SK-N-SH (cell line): Measurements from ENCODE around the gene TMEM131.

Experiments used
- EZH2phosphoT487 ChIP-seq: fragments of 200-600 bp; sonication (generic); IDR thresholded peaks from 2 replicates; pipeline ENCODE4 v1.6.1; 2017; ENCODE audit warnings: low read depth, mixed run types, mild to moderate bottlenecking, antibody characterized with exemption, moderate library complexity, borderline replicate concordance
- TF ChIP-seq, protein P1 (sequence below): fragments of 200-600 bp; sonication (generic); IDR thresholded peaks from 2 replicates; pipeline ENCODE4 v1.6.1; 2017; ENCODE audit warnings: antibody characterized with exemption, mild to moderate bottlenecking, moderate library complexity
- TF ChIP-seq, protein P2 (sequence below): IDR thresholded peaks from 2 replicates; pipeline ENCODE4 v1.4.0; 2012; ENCODE audit warnings: low read depth

DNA sequence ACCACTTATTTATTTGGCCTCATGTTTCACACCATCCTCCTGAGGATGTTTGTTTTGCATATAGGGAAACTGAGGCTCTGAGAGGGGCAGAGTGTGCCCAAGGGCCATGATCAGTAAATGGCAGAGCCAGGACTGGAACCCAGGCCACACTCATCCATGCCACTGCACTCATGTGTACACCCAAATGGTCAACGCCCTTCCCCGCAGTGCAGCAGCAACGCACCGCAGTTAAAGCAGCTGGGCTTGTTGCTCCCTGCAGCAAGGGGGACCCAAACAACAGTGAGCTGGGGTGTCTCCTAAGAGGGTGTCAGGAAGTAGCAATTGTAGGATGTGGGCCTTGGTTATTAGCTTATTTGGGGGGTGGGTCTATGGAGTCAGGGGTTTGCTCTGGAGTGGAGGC is 245.7 kb downstream of the TMEM131 start:
- TF ChIP-seq, protein P1, sequence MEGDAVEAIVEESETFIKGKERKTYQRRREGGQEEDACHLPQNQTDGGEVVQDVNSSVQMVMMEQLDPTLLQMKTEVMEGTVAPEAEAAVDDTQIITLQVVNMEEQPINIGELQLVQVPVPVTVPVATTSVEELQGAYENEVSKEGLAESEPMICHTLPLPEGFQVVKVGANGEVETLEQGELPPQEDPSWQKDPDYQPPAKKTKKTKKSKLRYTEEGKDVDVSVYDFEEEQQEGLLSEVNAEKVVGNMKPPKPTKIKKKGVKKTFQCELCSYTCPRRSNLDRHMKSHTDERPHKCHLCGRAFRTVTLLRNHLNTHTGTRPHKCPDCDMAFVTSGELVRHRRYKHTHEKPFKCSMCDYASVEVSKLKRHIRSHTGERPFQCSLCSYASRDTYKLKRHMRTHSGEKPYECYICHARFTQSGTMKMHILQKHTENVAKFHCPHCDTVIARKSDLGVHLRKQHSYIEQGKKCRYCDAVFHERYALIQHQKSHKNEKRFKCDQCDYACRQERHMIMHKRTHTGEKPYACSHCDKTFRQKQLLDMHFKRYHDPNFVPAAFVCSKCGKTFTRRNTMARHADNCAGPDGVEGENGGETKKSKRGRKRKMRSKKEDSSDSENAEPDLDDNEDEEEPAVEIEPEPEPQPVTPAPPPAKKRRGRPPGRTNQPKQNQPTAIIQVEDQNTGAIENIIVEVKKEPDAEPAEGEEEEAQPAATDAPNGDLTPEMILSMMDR, result no peak
- no peak for TF ChIP-seq EZH2phosphoT487
- TF ChIP-seq, protein P2, sequence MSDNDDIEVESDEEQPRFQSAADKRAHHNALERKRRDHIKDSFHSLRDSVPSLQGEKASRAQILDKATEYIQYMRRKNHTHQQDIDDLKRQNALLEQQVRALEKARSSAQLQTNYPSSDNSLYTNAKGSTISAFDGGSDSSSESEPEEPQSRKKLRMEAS, result no peak
